ENCODE measurements around the gene SLC22A16.

Gene SLC22A16

GRCh38 chr6:110485491-110485890, 9.1 kb upstream of the SLC22A16 start:
- Histone ChIP-seq H2BK5ac (ENCODE audit: low read depth, low read length, poor library complexity, severe bottlenecking) (no peak overlapping the region), H2AK5ac (ENCODE audit: low read length, severe bottlenecking) (no peak overlapping the region), H3K18ac (ENCODE audit: low read depth in 1 of 2, low read length in 2 of 2) (no peak overlapping the region), H3K79me1 (replicated peaks; ENCODE audit: low read length, poor library complexity, severe bottlenecking) (no peaks in the 10 kb centered on the region), H3K4me2 (ENCODE audit: low read length, poor library complexity, severe bottlenecking) (no peak overlapping the region), H3K4me3 (ENCODE audit: insufficient read depth in 1 of 2, low read depth in 1 of 2, low read length in 2 of 2) (no peak overlapping the region), H3K14ac (ENCODE audit: low read length in 2 of 2) (no peak overlapping the region), H3K9ac (ENCODE audit: low read length) (no peak overlapping the region), H2BK120ac (ENCODE audit: low read depth, low read length) (no peak overlapping the region), H3K4ac (ENCODE audit: low read depth in 1 of 2, low read length in 2 of 2) (no peak overlapping the region), H3K4me1 (ENCODE audit: control insufficient read depth, insufficient read depth, low read depth, low read length) (peaks cover 1% of the 10 kb centered on the region), H4K8ac (ENCODE audit: low read length) (no peak overlapping the region), H3K9me3 (ENCODE audit: control insufficient read depth, low read length) (no peaks in the 10 kb centered on the region), H3K23ac (ENCODE audit: low read length in 2 of 2) (no peak overlapping the region), H2BK15ac (ENCODE audit: low read depth, poor library complexity, severe bottlenecking) (no peak overlapping the region), H3K36me3 (ENCODE audit: control insufficient read depth in 1 of 2, insufficient read depth in 2 of 2, low read depth in 1 of 2, low read length in 2 of 2) (no peaks in the 10 kb centered on the region), H3K27ac (ENCODE audit: low read length, poor library complexity, severe bottlenecking) (no peak overlapping the region), H3K27me3 (ENCODE audit: control insufficient read depth in 1 of 2, insufficient read depth in 1 of 2, low read length in 2 of 2) (no peaks in the 10 kb centered on the region), H4K91ac (ENCODE audit: low read length) (no peak overlapping the region), H2BK12ac (ENCODE audit: low read length in 2 of 2) (no peak overlapping the region), H2AFZ (ENCODE audit: low read depth, low read length) (no peak overlapping the region)
- WGBS: 58% methylated on average over 5 of the region's 5 CpGs
- no peak for DNase-seq

DNA sequence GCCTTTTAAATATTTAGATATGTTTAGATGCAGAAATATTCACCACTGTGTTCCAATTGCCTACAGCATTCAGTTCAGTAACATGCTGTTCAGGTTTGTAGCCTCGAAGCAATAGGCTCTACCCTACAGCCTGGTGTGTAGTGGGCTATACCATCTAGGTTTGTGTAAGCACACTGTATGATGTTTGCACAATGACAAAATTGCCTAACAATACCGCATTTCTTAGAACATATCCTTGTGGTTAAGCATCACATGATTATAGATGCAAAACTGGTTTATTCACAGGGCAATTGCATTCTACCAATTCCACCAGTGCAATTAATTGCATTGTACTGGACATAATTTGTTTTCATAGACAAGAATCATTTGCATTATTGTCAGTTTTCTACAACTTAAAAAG, 7.9 kb upstream of the SLC22A16 start:
- Histone ChIP-seq H4K91ac (ENCODE audit: low read length) (no peak overlapping the region), H3K18ac (ENCODE audit: low read depth in 1 of 2, low read length in 2 of 2) (no peak overlapping the region), H3K4me1 (ENCODE audit: control insufficient read depth, insufficient read depth, low read depth, low read length) (peaks cover 1% of the 10 kb centered on the region), H2BK12ac (ENCODE audit: low read length in 2 of 2) (no peak overlapping the region), H3K4me2 (ENCODE audit: low read length, poor library complexity, severe bottlenecking) (no peak overlapping the region), H4K8ac (ENCODE audit: low read length) (no peak overlapping the region), H2AFZ (ENCODE audit: low read depth, low read length) (no peak overlapping the region), H3K9ac (ENCODE audit: low read length) (no peak overlapping the region), H3K9me3 (ENCODE audit: control insufficient read depth, low read length) (no peaks in the 10 kb centered on the region), H3K23ac (ENCODE audit: low read length in 2 of 2) (no peak overlapping the region), H3K4ac (ENCODE audit: low read depth in 1 of 2, low read length in 2 of 2) (no peak overlapping the region), H2BK5ac (ENCODE audit: low read depth, low read length, poor library complexity, severe bottlenecking) (no peak overlapping the region), H3K79me1 (replicated peaks; ENCODE audit: low read length, poor library complexity, severe bottlenecking) (no peaks in the 10 kb centered on the region), H3K4me3 (ENCODE audit: insufficient read depth in 1 of 2, low read depth in 1 of 2, low read length in 2 of 2) (no peak overlapping the region), H3K27me3 (ENCODE audit: control insufficient read depth in 1 of 2, insufficient read depth in 1 of 2, low read length in 2 of 2) (peaks cover under 1 to 5% of the 10 kb centered on the region in 2 experiments), H2BK15ac (ENCODE audit: low read depth, poor library complexity, severe bottlenecking) (no peak overlapping the region), H2BK120ac (ENCODE audit: low read depth, low read length) (no peak overlapping the region), H2AK5ac (ENCODE audit: low read length, severe bottlenecking) (no peak overlapping the region), H3K27ac (ENCODE audit: low read length, poor library complexity, severe bottlenecking) (no peak overlapping the region), H3K36me3 (ENCODE audit: control insufficient read depth in 1 of 2, insufficient read depth in 2 of 2, low read depth in 1 of 2, low read length in 2 of 2) (no peaks in the 10 kb centered on the region), H3K14ac (ENCODE audit: low read length in 2 of 2) (no peak overlapping the region)
- DNase-seq: peak; percentile 24
- no CpG with 5 or more reads among the region's 2 CpGs for WGBS

GRCh38 chr6:110482774-110483400, 6.5 kb upstream of the SLC22A16 start:
- Histone ChIP-seq H3K9me3 (ENCODE audit: control insufficient read depth, low read length) (no peaks in the 10 kb centered on the region), H3K4me3 (ENCODE audit: insufficient read depth in 1 of 2, low read depth in 1 of 2, low read length in 2 of 2) (no peak overlapping the region)
- no peak for DNase-seq

DNA sequence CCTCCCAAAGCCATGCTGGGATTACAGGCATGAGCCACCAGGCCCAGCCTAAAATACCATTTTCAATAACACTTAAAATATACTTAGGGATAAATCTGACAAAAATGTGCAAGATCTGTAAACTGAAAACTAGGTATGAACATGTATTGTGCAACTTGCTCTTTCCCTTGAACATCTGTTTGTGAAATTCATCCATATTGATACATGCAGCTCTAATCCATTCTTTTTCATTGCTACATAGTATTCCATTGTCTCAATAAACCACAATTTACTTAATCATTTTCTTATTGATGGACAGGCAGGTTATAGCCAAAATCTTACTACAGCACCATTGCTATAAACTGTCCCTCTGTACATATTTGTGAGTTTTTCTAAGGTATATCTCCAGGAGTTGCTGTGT, 4.7 kb upstream of the SLC22A16 start:
- H3K14ac ChIP-seq (ENCODE audit: low read length in 2 of 2): no peak overlapping the region

More at GRCh38 chr6:110482774-110483400, 6.5 kb upstream of the SLC22A16 start:
- no peak overlapping the region for H3K4ac ChIP-seq (ENCODE audit: low read depth in 1 of 2, low read length in 2 of 2)
- H2BK5ac ChIP-seq (ENCODE audit: low read depth, low read length, poor library complexity, severe bottlenecking): no peak overlapping the region
- no peaks in the 10 kb centered on the region for H3K79me1 ChIP-seq (replicated peaks; ENCODE audit: low read length, poor library complexity, severe bottlenecking)
- H4K91ac ChIP-seq (ENCODE audit: low read length): no peak overlapping the region
- H3K4me2 ChIP-seq (ENCODE audit: low read length, poor library complexity, severe bottlenecking): no peak overlapping the region
- no peak overlapping the region for H3K14ac ChIP-seq (ENCODE audit: low read length in 2 of 2)
- H4K8ac ChIP-seq (ENCODE audit: low read length): no peak overlapping the region
- H2AK5ac ChIP-seq (ENCODE audit: low read length, severe bottlenecking): no peak overlapping the region
- no peak overlapping the region for H2BK15ac ChIP-seq (ENCODE audit: low read depth, poor library complexity, severe bottlenecking)
- H3K27ac ChIP-seq (ENCODE audit: low read length, poor library complexity, severe bottlenecking): no peak overlapping the region
- H3K18ac ChIP-seq (ENCODE audit: low read depth in 1 of 2, low read length in 2 of 2): no peak overlapping the region
- no peak overlapping the region for H2BK12ac ChIP-seq (ENCODE audit: low read length in 2 of 2)
- H3K23ac ChIP-seq (ENCODE audit: low read length in 2 of 2): no peak overlapping the region
- H2AFZ ChIP-seq (ENCODE audit: low read depth, low read length): no peak overlapping the region
- no peak overlapping the region for H3K9ac ChIP-seq (ENCODE audit: low read length)
- no peaks in the 10 kb centered on the region for H3K36me3 ChIP-seq (ENCODE audit: control insufficient read depth in 1 of 2, insufficient read depth in 2 of 2, low read depth in 1 of 2, low read length in 2 of 2)
- H2BK120ac ChIP-seq (ENCODE audit: low read depth, low read length): no peak overlapping the region
- peaks cover 1% of the 10 kb centered on the region for H3K4me1 ChIP-seq (ENCODE audit: control insufficient read depth, insufficient read depth, low read depth, low read length)
- 99% methylated on average over 2 of the region's 7 CpGs for WGBS
- H3K27me3 ChIP-seq (ENCODE audit: control insufficient read depth in 1 of 2, insufficient read depth in 1 of 2, low read length in 2 of 2): peaks cover 3 to 18% of the 10 kb centered on the region in 2 experiments

More for the DNA sequence above, 4.7 kb upstream of the SLC22A16 start:
- H3K18ac ChIP-seq (ENCODE audit: low read depth in 1 of 2, low read length in 2 of 2): no peak overlapping the region
- H4K91ac ChIP-seq (ENCODE audit: low read length): no peak overlapping the region
- no peak overlapping the region for H3K27ac ChIP-seq (ENCODE audit: low read length, poor library complexity, severe bottlenecking)
- H3K4me1 ChIP-seq (ENCODE audit: control insufficient read depth, insufficient read depth, low read depth, low read length): no peaks in the 10 kb centered on the region
- H2BK12ac ChIP-seq (ENCODE audit: low read length in 2 of 2): no peak overlapping the region
- no peak overlapping the region for H2BK15ac ChIP-seq (ENCODE audit: low read depth, poor library complexity, severe bottlenecking)
- no peak overlapping the region for H2AFZ ChIP-seq (ENCODE audit: low read depth, low read length)
- H3K27me3 ChIP-seq (ENCODE audit: control insufficient read depth in 1 of 2, insufficient read depth in 1 of 2, low read length in 2 of 2): peaks cover 3 to 22% of the 10 kb centered on the region in 2 experiments
- H3K36me3 ChIP-seq (ENCODE audit: control insufficient read depth in 1 of 2, insufficient read depth in 2 of 2, low read depth in 1 of 2, low read length in 2 of 2): no peaks in the 10 kb centered on the region
- H3K23ac ChIP-seq (ENCODE audit: low read length in 2 of 2): no peak overlapping the region
- H2BK5ac ChIP-seq (ENCODE audit: low read depth, low read length, poor library complexity, severe bottlenecking): no peak overlapping the region
- no peak overlapping the region for H3K4ac ChIP-seq (ENCODE audit: low read depth in 1 of 2, low read length in 2 of 2)
- no peak overlapping the region for H3K4me2 ChIP-seq (ENCODE audit: low read length, poor library complexity, severe bottlenecking)
- no peak overlapping the region for H2BK120ac ChIP-seq (ENCODE audit: low read depth, low read length)
- no peaks in the 10 kb centered on the region for H3K79me1 ChIP-seq (replicated peaks; ENCODE audit: low read length, poor library complexity, severe bottlenecking)
- H3K9me3 ChIP-seq (ENCODE audit: control insufficient read depth, low read length): no peaks in the 10 kb centered on the region
- no peak overlapping the region for H3K4me3 ChIP-seq (ENCODE audit: insufficient read depth in 1 of 2, low read depth in 1 of 2, low read length in 2 of 2)
- no peak overlapping the region for H4K8ac ChIP-seq (ENCODE audit: low read length)
- no peak overlapping the region for H3K9ac ChIP-seq (ENCODE audit: low read length)
- DNase-seq: no peak
- H2AK5ac ChIP-seq (ENCODE audit: low read length, severe bottlenecking): no peak overlapping the region

All from mesenchymal stem cell (in vitro differentiated cells and primary cell).